Adrenal gland (tissue), 5 donors: Measurements from ENCODE around the gene C5orf22.

Experiments
- POLR2A ChIP-seq, 2 donors: fragments of 450-650 bp; IDR thresholded peaks; one replicate each; pipeline ENCODE4 v1.6.1; 2017; ENCODE audit warnings: antibody characterized with exemption in 2 of 2, mild to moderate bottlenecking in 2 of 2, moderate library complexity in 1 of 2
- TF ChIP-seq, protein P1 (sequence below), 6 experiments: fragments of 450-650 bp in 4 of 6; fragments of 200-600 bp in 2 of 6; sonication (generic) in 1 of 6; IDR thresholded peaks; 1 replicate in 5 of 6; 2 replicates in 1 of 6; pipeline versions ENCODE4 v1.5.1 to v1.8.0; 2016 to 2021; ENCODE audit warnings: antibody characterized with exemption in 6 of 6, mild to moderate bottlenecking in 2 of 6, moderate library complexity in 1 of 6
- donor health status: DM: no; HTN: no; CAD: no.

DNA sequence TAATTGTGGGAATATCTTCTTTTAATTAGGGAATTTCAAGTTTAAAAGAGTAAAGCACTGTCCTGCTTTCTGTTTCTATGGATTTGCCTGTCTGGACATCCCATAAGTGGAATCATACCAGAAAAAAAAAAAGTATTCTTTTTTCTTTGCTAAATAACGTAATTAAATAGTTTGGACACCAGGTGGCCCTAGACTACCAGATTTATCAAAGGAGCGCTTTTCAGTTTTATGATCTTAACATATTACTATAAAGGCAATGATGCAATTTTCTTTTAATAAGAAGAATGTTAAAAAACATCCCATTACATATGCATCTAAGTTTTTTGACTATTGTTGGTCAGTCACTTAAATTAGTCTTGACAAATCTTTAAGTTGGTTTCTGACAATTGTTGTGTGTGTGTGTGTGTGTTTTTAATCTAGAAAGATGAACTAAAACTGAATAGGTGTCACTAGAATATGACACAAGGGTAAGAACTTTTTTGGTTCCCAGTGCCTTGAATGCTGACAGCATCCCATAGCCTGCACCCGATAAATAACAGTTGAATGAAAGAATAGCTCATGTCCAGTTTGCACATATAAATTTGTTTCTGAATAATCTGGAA lies 49.5 kb downstream of the C5orf22 start:
- TF ChIP-seq, protein P1, sequence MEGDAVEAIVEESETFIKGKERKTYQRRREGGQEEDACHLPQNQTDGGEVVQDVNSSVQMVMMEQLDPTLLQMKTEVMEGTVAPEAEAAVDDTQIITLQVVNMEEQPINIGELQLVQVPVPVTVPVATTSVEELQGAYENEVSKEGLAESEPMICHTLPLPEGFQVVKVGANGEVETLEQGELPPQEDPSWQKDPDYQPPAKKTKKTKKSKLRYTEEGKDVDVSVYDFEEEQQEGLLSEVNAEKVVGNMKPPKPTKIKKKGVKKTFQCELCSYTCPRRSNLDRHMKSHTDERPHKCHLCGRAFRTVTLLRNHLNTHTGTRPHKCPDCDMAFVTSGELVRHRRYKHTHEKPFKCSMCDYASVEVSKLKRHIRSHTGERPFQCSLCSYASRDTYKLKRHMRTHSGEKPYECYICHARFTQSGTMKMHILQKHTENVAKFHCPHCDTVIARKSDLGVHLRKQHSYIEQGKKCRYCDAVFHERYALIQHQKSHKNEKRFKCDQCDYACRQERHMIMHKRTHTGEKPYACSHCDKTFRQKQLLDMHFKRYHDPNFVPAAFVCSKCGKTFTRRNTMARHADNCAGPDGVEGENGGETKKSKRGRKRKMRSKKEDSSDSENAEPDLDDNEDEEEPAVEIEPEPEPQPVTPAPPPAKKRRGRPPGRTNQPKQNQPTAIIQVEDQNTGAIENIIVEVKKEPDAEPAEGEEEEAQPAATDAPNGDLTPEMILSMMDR (IDR thresholded peaks at IDR 0.05) = peak; percentile 51 to 67 (median 61)
- no peak for TF ChIP-seq POLR2A (IDR thresholded peaks at IDR 0.05)
